ENCODE results near the gene PARD3B.

Gene PARD3B

GRCh38 chr2:205292665-205293295 is 747.5 kb downstream of the PARD3B start:
- Mint-ChIP-seq H3K9me3 (no peaks in the 10 kb centered on the region), H3K4me1 (ENCODE audit: low read depth) (peaks cover 6% of the 10 kb centered on the region), H3K27me3 (no peaks in the 10 kb centered on the region), H3K4me3 (no peak overlapping the region), H3K36me3 (ENCODE audit: low read depth) (no peaks in the 10 kb centered on the region), H3K27ac (no peak overlapping the region)
- intact Hi-C loops (cut with micrococcal nuclease) = no loop called here

- Mint-ChIP-seq H3K27me3 (no peaks in the 10 kb centered on the region), H3K4me1 (ENCODE audit: low read depth) (peaks cover 6% of the 10 kb centered on the region), H3K27ac (no peak overlapping the region), H3K4me3 (no peak overlapping the region), H3K36me3 (ENCODE audit: low read depth) (no peaks in the 10 kb centered on the region), H3K9me3 (no peaks in the 10 kb centered on the region)
- intact Hi-C loops (cut with micrococcal nuclease) = no loop called here
These were observed 748.3 kb downstream of the PARD3B start for GRCh38 chr2:205293559-205293958.

DNA sequence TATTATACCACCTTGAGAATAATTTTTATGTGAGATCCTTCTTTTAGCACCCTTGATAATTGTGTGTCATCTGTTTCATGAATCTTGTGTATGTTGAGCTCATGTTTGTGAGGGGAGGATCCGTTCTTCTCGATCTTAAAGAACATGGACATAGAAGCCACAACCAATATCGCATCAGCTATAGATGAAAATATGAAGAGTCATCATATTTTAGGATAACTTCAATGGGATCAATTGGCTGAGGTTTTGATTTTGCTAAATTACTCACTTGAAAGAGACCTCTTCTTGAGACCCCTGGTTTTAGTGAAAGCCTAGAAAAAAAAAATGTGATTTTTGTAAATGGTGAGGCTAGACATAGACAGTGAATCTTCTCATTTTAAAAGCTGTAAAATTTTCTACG is 751.7 kb downstream of the PARD3B start:
- no peak overlapping the region for H3K27ac Mint-ChIP-seq
- H3K9me3 Mint-ChIP-seq = no peaks in the 10 kb centered on the region
- peaks cover 6% of the 10 kb centered on the region for H3K4me1 Mint-ChIP-seq (ENCODE audit: low read depth)
- H3K4me3 Mint-ChIP-seq = no peak overlapping the region
- intact Hi-C loops (cut with micrococcal nuclease) = no loop called here
- H3K36me3 Mint-ChIP-seq (ENCODE audit: low read depth) = no peaks in the 10 kb centered on the region
- no peaks in the 10 kb centered on the region for H3K27me3 Mint-ChIP-seq

GRCh38 chr2:205297368-205297767 is 752.1 kb downstream of the PARD3B start:
- no peaks in the 10 kb centered on the region for H3K27me3 Mint-ChIP-seq
- peaks cover 6% of the 10 kb centered on the region for H3K4me1 Mint-ChIP-seq (ENCODE audit: low read depth)
- no peak overlapping the region for H3K27ac Mint-ChIP-seq
- intact Hi-C loops (cut with micrococcal nuclease) = no loop called here
- H3K36me3 Mint-ChIP-seq (ENCODE audit: low read depth) = no peaks in the 10 kb centered on the region
- no peak overlapping the region for H3K4me3 Mint-ChIP-seq
- no peaks in the 10 kb centered on the region for H3K9me3 Mint-ChIP-seq

GRCh38 chr2:205297846-205298245 is 752.6 kb downstream of the PARD3B start:
- no peak overlapping the region for H3K4me3 Mint-ChIP-seq
- no peaks in the 10 kb centered on the region for H3K36me3 Mint-ChIP-seq (ENCODE audit: low read depth)

DNA sequence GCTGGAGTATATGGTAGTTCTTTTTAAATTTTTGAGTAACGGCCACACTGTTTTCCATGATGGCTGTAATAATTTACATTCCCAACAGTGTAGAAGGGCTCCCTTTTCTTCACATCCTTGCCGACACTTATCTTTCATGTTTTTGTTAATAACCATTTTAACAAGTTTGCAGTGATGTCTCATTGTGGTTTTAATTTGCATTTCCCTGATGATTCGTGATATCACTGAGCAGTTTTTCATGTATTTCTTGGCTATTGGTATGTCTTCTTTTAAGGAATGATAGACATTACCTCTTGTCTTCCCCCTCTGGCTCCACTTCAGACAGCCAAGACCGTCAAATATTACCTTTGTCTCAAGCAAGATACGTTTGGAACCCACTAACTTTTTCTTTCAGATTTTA is 765.9 kb downstream of the PARD3B start:
- no peaks in the 10 kb centered on the region for H3K36me3 Mint-ChIP-seq (ENCODE audit: low read depth)
- no peak overlapping the region for H3K4me3 Mint-ChIP-seq
- H3K27me3 Mint-ChIP-seq = no peaks in the 10 kb centered on the region
- intact Hi-C loops (cut with micrococcal nuclease) = no loop called here
- no peaks in the 10 kb centered on the region for H3K9me3 Mint-ChIP-seq
- H3K27ac Mint-ChIP-seq = no peak overlapping the region
- H3K4me1 Mint-ChIP-seq (ENCODE audit: low read depth) = no peaks in the 10 kb centered on the region

More at GRCh38 chr2:205297846-205298245, 752.6 kb downstream of the PARD3B start:
- intact Hi-C loops (cut with micrococcal nuclease) = no loop called here
- Mint-ChIP-seq H3K9me3 (no peaks in the 10 kb centered on the region), H3K27ac (no peak overlapping the region), H3K27me3 (no peaks in the 10 kb centered on the region), H3K4me1 (ENCODE audit: low read depth) (peaks cover 6% of the 10 kb centered on the region)

GRCh38 chr2:205321231-205321630 is 776.0 kb downstream of the PARD3B start:
- H3K36me3 Mint-ChIP-seq (ENCODE audit: low read depth) = no peaks in the 10 kb centered on the region
- intact Hi-C loops (cut with micrococcal nuclease) = no loop called here
- H3K4me3 Mint-ChIP-seq = no peak overlapping the region
- peaks cover 5% of the 10 kb centered on the region for H3K4me1 Mint-ChIP-seq (ENCODE audit: low read depth)
- H3K27ac Mint-ChIP-seq = no peak overlapping the region
- peaks cover 9% of the 10 kb centered on the region for H3K9me3 Mint-ChIP-seq
- H3K27me3 Mint-ChIP-seq = no peaks in the 10 kb centered on the region

- peaks cover 4% of the 10 kb centered on the region for H3K9me3 Mint-ChIP-seq
- H3K4me3 Mint-ChIP-seq = no peak overlapping the region
- no peaks in the 10 kb centered on the region for H3K27me3 Mint-ChIP-seq
- no peaks in the 10 kb centered on the region for H3K36me3 Mint-ChIP-seq (ENCODE audit: low read depth)
- H3K4me1 Mint-ChIP-seq (ENCODE audit: low read depth) = peaks cover 5% of the 10 kb centered on the region
- intact Hi-C loops (cut with micrococcal nuclease) = no loop called here
- H3K27ac Mint-ChIP-seq = no peak overlapping the region
These were observed 778.7 kb downstream of the PARD3B start for GRCh38 chr2:205323929-205324328.

- no peaks in the 10 kb centered on the region for H3K9me3 Mint-ChIP-seq
- H3K4me1 Mint-ChIP-seq (ENCODE audit: low read depth) = peaks cover 5% of the 10 kb centered on the region
- H3K27ac Mint-ChIP-seq = no peak overlapping the region
- no peaks in the 10 kb centered on the region for H3K27me3 Mint-ChIP-seq
- intact Hi-C loops (cut with micrococcal nuclease) = no loop called here
- no peaks in the 10 kb centered on the region for H3K36me3 Mint-ChIP-seq (ENCODE audit: low read depth)
- no peak overlapping the region for H3K4me3 Mint-ChIP-seq
These were observed 779.1 kb downstream of the PARD3B start for GRCh38 chr2:205324355-205324754.

GRCh38 chr2:205333351-205333750 is 788.1 kb downstream of the PARD3B start:
- H3K27ac Mint-ChIP-seq = no peak overlapping the region
- H3K27me3 Mint-ChIP-seq = no peaks in the 10 kb centered on the region
- H3K9me3 Mint-ChIP-seq = peaks cover 9% of the 10 kb centered on the region
- no peak overlapping the region for H3K4me3 Mint-ChIP-seq
- no peaks in the 10 kb centered on the region for H3K4me1 Mint-ChIP-seq (ENCODE audit: low read depth)
- intact Hi-C loops (cut with micrococcal nuclease) = no loop called here
- H3K36me3 Mint-ChIP-seq (ENCODE audit: low read depth) = no peaks in the 10 kb centered on the region

DNA sequence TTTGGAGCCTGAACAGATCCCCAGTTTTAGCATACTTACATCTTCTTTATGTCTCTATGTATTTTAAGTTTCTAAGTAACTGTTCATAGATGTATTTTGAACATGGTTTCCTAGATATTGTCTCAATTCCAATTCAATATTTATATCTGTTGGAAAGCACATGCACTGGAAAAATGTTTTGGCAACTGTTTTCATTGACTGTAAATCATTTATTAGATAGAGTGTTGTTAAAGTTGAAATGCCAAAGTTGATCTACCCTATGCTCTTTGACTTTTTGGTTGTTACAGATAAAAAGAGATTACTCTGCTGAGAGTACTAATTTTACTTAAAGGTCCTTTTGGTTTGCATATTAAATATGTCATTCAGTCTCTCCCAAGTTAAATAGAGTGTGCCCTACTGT is 792.0 kb downstream of the PARD3B start:
- Mint-ChIP-seq H3K9me3 (peaks cover 9% of the 10 kb centered on the region), H3K4me1 (ENCODE audit: low read depth) (no peaks in the 10 kb centered on the region), H3K36me3 (ENCODE audit: low read depth) (no peaks in the 10 kb centered on the region), H3K27me3 (no peaks in the 10 kb centered on the region), H3K4me3 (no peak overlapping the region), H3K27ac (no peak overlapping the region)
- intact Hi-C loops (cut with micrococcal nuclease) = no loop called here

DNA sequence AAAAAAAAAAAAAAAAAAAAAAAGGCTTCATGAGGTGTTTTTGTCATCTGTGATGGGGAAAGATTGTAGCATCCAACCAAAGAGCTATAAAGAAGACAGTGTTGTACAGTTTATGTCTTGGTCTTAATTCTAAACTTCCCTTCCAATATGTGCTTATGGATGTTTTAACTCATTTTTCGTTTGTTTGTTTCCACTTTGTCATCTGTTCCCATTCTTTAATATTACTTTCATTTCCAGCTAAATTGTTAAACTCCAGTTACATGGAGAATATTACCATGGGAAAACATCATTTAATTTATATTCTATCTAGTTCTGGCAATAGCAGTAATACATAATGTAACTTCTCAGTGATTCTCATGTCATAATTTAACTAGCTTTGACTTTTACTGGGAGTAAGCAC is 792.9 kb downstream of the PARD3B start:
- no peaks in the 10 kb centered on the region for H3K36me3 Mint-ChIP-seq (ENCODE audit: low read depth)

DNA sequence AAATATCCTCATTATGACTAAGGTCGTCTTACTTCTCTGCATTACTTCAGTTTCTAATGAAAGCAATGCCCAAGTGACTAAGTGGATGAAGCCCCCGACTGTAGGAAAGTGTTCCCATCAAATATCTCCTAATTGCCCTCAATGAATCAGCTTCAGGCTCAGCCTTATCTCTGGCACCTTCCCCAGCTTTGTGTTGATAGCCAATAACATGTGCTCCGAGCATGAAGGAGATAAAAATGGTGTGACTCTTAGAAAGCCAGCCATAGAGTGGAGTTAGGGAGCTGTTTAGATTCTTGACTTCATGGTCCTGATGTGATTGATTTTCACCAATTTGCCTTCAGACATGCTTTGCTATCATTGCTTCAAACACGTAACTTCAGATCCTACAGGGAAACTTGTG is 797.8 kb downstream of the PARD3B start:
- no peaks in the 10 kb centered on the region for H3K4me1 Mint-ChIP-seq (ENCODE audit: low read depth)
- no peaks in the 10 kb centered on the region for H3K36me3 Mint-ChIP-seq (ENCODE audit: low read depth)
- no peaks in the 10 kb centered on the region for H3K27me3 Mint-ChIP-seq
- no peaks in the 10 kb centered on the region for H3K9me3 Mint-ChIP-seq
- intact Hi-C loops (cut with micrococcal nuclease) = no loop called here
- H3K27ac Mint-ChIP-seq = no peak overlapping the region
- no peak overlapping the region for H3K4me3 Mint-ChIP-seq

More for the DNA sequence above, 792.9 kb downstream of the PARD3B start:
- Mint-ChIP-seq H3K4me3 (no peak overlapping the region), H3K27ac (no peak overlapping the region), H3K9me3 (peaks cover 9% of the 10 kb centered on the region), H3K4me1 (ENCODE audit: low read depth) (no peaks in the 10 kb centered on the region), H3K27me3 (no peaks in the 10 kb centered on the region)
- intact Hi-C loops (cut with micrococcal nuclease) = no loop called here

DNA sequence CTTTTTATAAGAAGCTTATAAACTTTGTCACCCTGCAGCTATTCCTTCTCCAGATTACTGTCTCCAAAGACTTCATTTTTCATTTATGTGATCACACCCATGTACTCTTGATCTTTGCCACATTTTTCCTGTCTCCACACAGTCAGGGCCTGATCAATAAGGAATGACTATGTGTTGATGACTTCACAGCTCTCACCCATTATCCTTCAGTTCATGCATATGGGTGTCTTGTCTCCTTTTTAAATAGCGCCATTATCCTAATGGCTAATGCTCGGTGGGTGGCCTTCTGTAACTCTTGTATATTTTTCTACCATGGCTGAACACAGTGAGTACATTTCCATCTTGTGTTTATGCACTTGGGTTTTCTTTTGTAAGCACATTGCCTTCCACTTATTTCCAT is 801.4 kb downstream of the PARD3B start:
- no peaks in the 10 kb centered on the region for H3K4me1 Mint-ChIP-seq (ENCODE audit: low read depth)
- no peaks in the 10 kb centered on the region for H3K27me3 Mint-ChIP-seq
- H3K27ac Mint-ChIP-seq = no peak overlapping the region
- intact Hi-C loops (cut with micrococcal nuclease) = no loop called here
- H3K4me3 Mint-ChIP-seq = no peak overlapping the region
- H3K36me3 Mint-ChIP-seq (ENCODE audit: low read depth) = no peaks in the 10 kb centered on the region
- no peaks in the 10 kb centered on the region for H3K9me3 Mint-ChIP-seq

DNA sequence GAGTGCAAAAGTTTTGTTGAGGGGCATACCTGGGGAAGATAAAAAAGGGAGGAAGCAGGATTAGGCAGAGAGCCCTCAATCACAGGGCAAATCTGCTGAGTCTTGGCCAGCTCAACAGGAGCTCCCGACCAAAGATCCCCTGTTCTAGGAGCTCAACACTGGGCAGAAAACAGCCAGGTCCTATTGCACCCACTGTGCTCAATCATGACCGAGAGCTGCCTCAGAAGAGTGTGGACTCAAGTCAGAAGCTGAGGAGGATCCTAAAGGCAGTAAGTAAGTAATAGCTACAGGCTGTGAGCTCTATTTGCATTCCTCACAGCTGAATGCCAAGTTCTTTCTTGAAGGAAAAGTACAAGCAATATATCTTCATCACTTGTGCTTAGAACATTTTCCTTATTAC is 802.6 kb downstream of the PARD3B start:
- Mint-ChIP-seq H3K36me3 (ENCODE audit: low read depth) (no peaks in the 10 kb centered on the region), H3K27me3 (no peaks in the 10 kb centered on the region), H3K4me3 (no peak overlapping the region), H3K9me3 (no peaks in the 10 kb centered on the region), H3K27ac (no peak overlapping the region), H3K4me1 (ENCODE audit: low read depth) (no peaks in the 10 kb centered on the region)
- intact Hi-C loops (cut with micrococcal nuclease) = no loop called here
